ENCODE data around the gene GPC6. TPM values are rescaled to one million over a fixed set of nuclear protein-coding genes. Genes with fewer than 3 reads are reported as not detected.

The GPC6 gene
- polyA plus RNA-seq, 1 donor from 2014 or later: 9.0 TPM

- Histone ChIP-seq H3K4me3 (ENCODE audit: low read length) (no peak overlapping the region), H3K79me2 (replicated peaks; ENCODE audit: insufficient read depth, low read length) (peaks cover 5% of the 10 kb centered on the region), H3K27me3 (ENCODE audit: insufficient read depth, low read depth, low read length) (no peaks in the 10 kb centered on the region), H2AFZ (ENCODE audit: low read depth, low read length) (no peak overlapping the region), H3F3A (ENCODE audit: insufficient read depth, low read length, poor library complexity, severe bottlenecking) (peaks cover 3% of the 10 kb centered on the region), H3K27ac (ENCODE audit: low read length) (no peak overlapping the region), H3K36me3 (ENCODE audit: insufficient read depth, low read length) (no peaks in the 10 kb centered on the region), H4K20me1 (ENCODE audit: insufficient read depth) (no peaks in the 10 kb centered on the region), H3K9ac (ENCODE audit: low read length) (no peak overlapping the region), H3K9me3 (ENCODE audit: low read length) (peaks cover 3% of the 10 kb centered on the region), H3K4me2 (ENCODE audit: low read length) (no peak overlapping the region), H3K9me2 (ENCODE audit: insufficient read depth, low read length) (no peaks in the 10 kb centered on the region)
- TF ChIP-seq RAD21 (conservative IDR thresholded peaks at IDR 0.05) (no peak), CTCF (IDR thresholded peaks at IDR 0.05; ENCODE audit: poor library complexity, severe bottlenecking) (no peak), EZH2 (IDR thresholded peaks at IDR 0.05; ENCODE audit: borderline replicate concordance, insufficient read depth, low read length, poor library complexity, severe bottlenecking) (no peak), REST (IDR thresholded peaks at IDR 0.05; ENCODE audit: borderline replicate concordance) (no peak), SMC3 (conservative IDR thresholded peaks at IDR 0.05; ENCODE audit: poor library complexity) (no peak), POLR2AphosphoS5 (IDR thresholded peaks at IDR 0.05) (no peak), MXI1 (conservative IDR thresholded peaks at IDR 0.05; ENCODE audit: poor library complexity, severe bottlenecking) (no peak), TAF1 (IDR thresholded peaks at IDR 0.05; ENCODE audit: low read depth) (no peak), EP300 (conservative IDR thresholded peaks at IDR 0.05; ENCODE audit: poor library complexity, severe bottlenecking) (no peak)
These were observed 118.4 kb downstream of the GPC6 start for GRCh38 chr13:93345024-93345423.

- H3K4me2 ChIP-seq (ENCODE audit: low read length): no peak overlapping the region
- TF ChIP-seq POLR2AphosphoS5 (IDR thresholded peaks at IDR 0.05): no peak
- TF ChIP-seq SMC3 (conservative IDR thresholded peaks at IDR 0.05; ENCODE audit: poor library complexity): no peak
- no peak for TF ChIP-seq MXI1 (conservative IDR thresholded peaks at IDR 0.05; ENCODE audit: poor library complexity, severe bottlenecking)
- TF ChIP-seq EP300 (conservative IDR thresholded peaks at IDR 0.05; ENCODE audit: poor library complexity, severe bottlenecking): no peak
- TF ChIP-seq REST (IDR thresholded peaks at IDR 0.05; ENCODE audit: borderline replicate concordance): no peak
- no peak for TF ChIP-seq CTCF (IDR thresholded peaks at IDR 0.05; ENCODE audit: poor library complexity, severe bottlenecking)
- no peak for TF ChIP-seq TAF1 (IDR thresholded peaks at IDR 0.05; ENCODE audit: low read depth)
- TF ChIP-seq EZH2 (IDR thresholded peaks at IDR 0.05; ENCODE audit: borderline replicate concordance, insufficient read depth, low read length, poor library complexity, severe bottlenecking): no peak
- no peak for TF ChIP-seq RAD21 (conservative IDR thresholded peaks at IDR 0.05)
- no peaks in the 10 kb centered on the region for H3K27me3 ChIP-seq (ENCODE audit: insufficient read depth, low read depth, low read length)
- H3K36me3 ChIP-seq (ENCODE audit: insufficient read depth, low read length): no peaks in the 10 kb centered on the region
- H3K9ac ChIP-seq (ENCODE audit: low read length): no peak overlapping the region
- peaks cover 3% of the 10 kb centered on the region for H3F3A ChIP-seq (ENCODE audit: insufficient read depth, low read length, poor library complexity, severe bottlenecking)
- no peak overlapping the region for H2AFZ ChIP-seq (ENCODE audit: low read depth, low read length)
- no peaks in the 10 kb centered on the region for H4K20me1 ChIP-seq (ENCODE audit: insufficient read depth)
- no peak overlapping the region for H3K4me3 ChIP-seq (ENCODE audit: low read length)
- H3K27ac ChIP-seq (ENCODE audit: low read length): no peak overlapping the region
- no peaks in the 10 kb centered on the region for H3K9me3 ChIP-seq (ENCODE audit: low read length)
- peaks cover 9% of the 10 kb centered on the region for H3K79me2 ChIP-seq (replicated peaks; ENCODE audit: insufficient read depth, low read length)
- no peaks in the 10 kb centered on the region for H3K9me2 ChIP-seq (ENCODE audit: insufficient read depth, low read length)
These were observed 119.2 kb downstream of the GPC6 start for GRCh38 chr13:93345770-93346169.

All from neural cell (in vitro differentiated cells).